ENCODE results near the gene HINFP.

GRCh38 chr11:119077839-119078238 lies 43.5 kb upstream of the HINFP start:
- TF ChIP-seq POLR2A (IDR thresholded peaks at IDR 0.05; ENCODE audit: low read depth, low read length) (no peak), POLR2AphosphoS5 (IDR thresholded peaks at IDR 0.05; ENCODE audit: low read depth, low read length) (no peak)
